Measurements from ENCODE around the gene PTPRD.

DNA sequence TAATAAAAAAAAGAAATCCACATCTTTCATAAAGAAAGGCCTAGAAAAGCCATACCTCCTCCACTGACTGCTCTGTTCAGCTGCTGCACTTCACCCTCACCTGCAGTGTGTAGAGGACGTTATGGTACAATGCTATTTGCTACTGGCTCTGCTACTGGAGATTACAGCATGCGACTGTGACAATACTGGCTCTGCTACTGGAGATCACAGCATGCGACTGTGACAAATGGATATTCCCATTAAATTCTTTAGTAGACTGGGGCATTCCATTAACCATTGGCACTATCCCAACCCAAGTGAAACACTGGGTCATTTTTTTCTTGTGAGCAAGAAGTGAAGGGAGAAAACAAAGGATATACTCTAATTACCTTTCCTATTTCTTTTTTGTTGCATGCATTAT, 1749.7 kb downstream of the PTPRD start:
- TF ChIP-seq POLR2A (IDR thresholded peaks at IDR 0.05) (no peak), POLR2AphosphoS5 (IDR thresholded peaks at IDR 0.05) (no peak)
- TF ChIP-seq, protein P1, sequence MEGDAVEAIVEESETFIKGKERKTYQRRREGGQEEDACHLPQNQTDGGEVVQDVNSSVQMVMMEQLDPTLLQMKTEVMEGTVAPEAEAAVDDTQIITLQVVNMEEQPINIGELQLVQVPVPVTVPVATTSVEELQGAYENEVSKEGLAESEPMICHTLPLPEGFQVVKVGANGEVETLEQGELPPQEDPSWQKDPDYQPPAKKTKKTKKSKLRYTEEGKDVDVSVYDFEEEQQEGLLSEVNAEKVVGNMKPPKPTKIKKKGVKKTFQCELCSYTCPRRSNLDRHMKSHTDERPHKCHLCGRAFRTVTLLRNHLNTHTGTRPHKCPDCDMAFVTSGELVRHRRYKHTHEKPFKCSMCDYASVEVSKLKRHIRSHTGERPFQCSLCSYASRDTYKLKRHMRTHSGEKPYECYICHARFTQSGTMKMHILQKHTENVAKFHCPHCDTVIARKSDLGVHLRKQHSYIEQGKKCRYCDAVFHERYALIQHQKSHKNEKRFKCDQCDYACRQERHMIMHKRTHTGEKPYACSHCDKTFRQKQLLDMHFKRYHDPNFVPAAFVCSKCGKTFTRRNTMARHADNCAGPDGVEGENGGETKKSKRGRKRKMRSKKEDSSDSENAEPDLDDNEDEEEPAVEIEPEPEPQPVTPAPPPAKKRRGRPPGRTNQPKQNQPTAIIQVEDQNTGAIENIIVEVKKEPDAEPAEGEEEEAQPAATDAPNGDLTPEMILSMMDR (IDR thresholded peaks at IDR 0.05 in 8 of 11, conservative IDR thresholded peaks at IDR 0.05 in 3 of 11) = no peak
